Measurements from ENCODE around the gene CLEC3A. TPM values are rescaled to one million over a fixed set of nuclear protein-coding genes. Genes with fewer than 3 reads are reported as not detected.

Gene CLEC3A
- total RNA-seq, 1 experiment from 2014 or later: not detected

GRCh38 chr16:77977339-77977738, 45.0 kb upstream of the CLEC3A start:
- ATAC-seq: no peak
- no peaks in the 10 kb centered on the region for H3F3A ChIP-seq (ENCODE audit: low read length, unreplicated experiment)
- no peak overlapping the region for H3K27ac ChIP-seq (ENCODE audit: low read length)
- CTCF ChIA-PET: no interaction called here
- H3K4me3 ChIP-seq (ENCODE audit: low read length): no peak overlapping the region
- H4K20me1 ChIP-seq (ENCODE audit: low read length): no peaks in the 10 kb centered on the region
- no peaks in the 10 kb centered on the region for H3K79me2 ChIP-seq (ENCODE audit: low read length)
- no peak for TF ChIP-seq CTCF (conservative IDR thresholded peaks at IDR 0.05; ENCODE audit: low read depth, low read length)
- TF ChIP-seq EZH2phosphoT487 (IDR thresholded peaks at IDR 0.05; ENCODE audit: borderline replicate concordance, low read length): no peak
- TF ChIP-seq EZH2 (IDR thresholded peaks at IDR 0.05; ENCODE audit: low read length, unreplicated experiment): no peak
- no peaks in the 10 kb centered on the region for H3K36me3 ChIP-seq (ENCODE audit: low read depth, low read length)
- H3K4me1 ChIP-seq (ENCODE audit: insufficient read depth, low read length): no peaks in the 10 kb centered on the region
- intact Hi-C loops (cut with micrococcal nuclease): no loop called here
- BruUV-seq (replicated peaks): no TSS peak
- H3K9me2 ChIP-seq (replicated peaks; ENCODE audit: low read length): no peaks in the 10 kb centered on the region
- H3K9ac ChIP-seq (ENCODE audit: low read length): no peak overlapping the region
- H3K4me2 ChIP-seq (ENCODE audit: low read length): no peak overlapping the region
- H3K27me3 ChIP-seq (ENCODE audit: low read length): peaks cover 11% of the 10 kb centered on the region; the same call in 1 of the 2 replicates
- no peak overlapping the region for H2AFZ ChIP-seq (ENCODE audit: low read length)
- POLR2A ChIA-PET (ENCODE audit: unreplicated experiment): no interaction called here
- DNase-seq: no peak
- no peaks in the 10 kb centered on the region for H3K9me3 ChIP-seq (ENCODE audit: low read length)

- Histone ChIP-seq H3K9me2 (replicated peaks; ENCODE audit: low read length) (no peaks in the 10 kb centered on the region), H3K27me3 (ENCODE audit: low read length) (no peaks in the 10 kb centered on the region)
- CTCF ChIA-PET: no interaction called here
Observed at GRCh38 chr16:77985111-77985510, 37.2 kb upstream of the CLEC3A start.

More at GRCh38 chr16:77985111-77985510, 37.2 kb upstream of the CLEC3A start:
- BruUV-seq (replicated peaks): no TSS peak
- Histone ChIP-seq H3K4me3 (ENCODE audit: low read length) (no peak overlapping the region), H3K4me2 (ENCODE audit: low read length) (no peak overlapping the region), H4K20me1 (ENCODE audit: low read length) (no peaks in the 10 kb centered on the region), H3K9me3 (ENCODE audit: low read length) (no peaks in the 10 kb centered on the region), H3K79me2 (ENCODE audit: low read length) (no peaks in the 10 kb centered on the region), H3F3A (ENCODE audit: low read length, unreplicated experiment) (no peaks in the 10 kb centered on the region), H3K27ac (ENCODE audit: low read length) (no peak overlapping the region), H3K9ac (ENCODE audit: low read length) (no peak overlapping the region), H3K36me3 (ENCODE audit: low read depth, low read length) (no peaks in the 10 kb centered on the region), H3K4me1 (ENCODE audit: insufficient read depth, low read length) (no peaks in the 10 kb centered on the region), H2AFZ (ENCODE audit: low read length) (no peak overlapping the region)
- no peak for ATAC-seq
- intact Hi-C loops (cut with micrococcal nuclease): no loop called here
- POLR2A ChIA-PET (ENCODE audit: unreplicated experiment): no interaction called here
- no peak for DNase-seq
- TF ChIP-seq EZH2phosphoT487 (IDR thresholded peaks at IDR 0.05; ENCODE audit: borderline replicate concordance, low read length): no peak
- no peak for TF ChIP-seq EZH2 (IDR thresholded peaks at IDR 0.05; ENCODE audit: low read length, unreplicated experiment)
- no peak for TF ChIP-seq CTCF (conservative IDR thresholded peaks at IDR 0.05; ENCODE audit: low read depth, low read length)

Measured in PC-3 (cell line).